ENCODE measurements around the gene MAGEH1. TPM values are rescaled to one million over a fixed set of nuclear protein-coding genes. Genes with fewer than 3 reads are reported as not detected.

The MAGEH1 gene
- polyA plus RNA-seq, 12 donors = 37.5 to 57.5 (median 44.0) TPM; not detected in 1

GRCh38 chrX:55488593-55489313 is 36.8 kb downstream of the MAGEH1 start:
- DNase-seq = peak; percentile 84

- DNase-seq = peak; percentile 44
Measured at GRCh38 chrX:55489314-55490009, 37.5 kb downstream of the MAGEH1 start, which contains the start of gene USP51. Gene USP51, minus strand, starts transcription at chrX:55489848. Its CDS starts 909 bp downstream, at chrX:55488939.

GRCh38 chrX:55490121-55490520 is 38.2 kb downstream of the MAGEH1 start:
- no peak for DNase-seq

GRCh38 chrX:55490974-55491373 is 39.0 kb downstream of the MAGEH1 start:
- no peak for DNase-seq

Other genes with a start within 250 kb of the MAGEH1 start
- gene PAGE5, start 231.8 kb upstream of the MAGEH1 start, polyA plus RNA-seq (ENCODE audit: insufficient read length in 12 of 12) = not detected
- gene PAGE3, start 187.2 kb upstream of the MAGEH1 start, polyA plus RNA-seq (ENCODE audit: insufficient read length in 12 of 12) = not detected
- gene USP51, start 37.7 kb downstream of the MAGEH1 start, polyA plus RNA-seq (ENCODE audit: insufficient read length in 12 of 12) = 1 to 10 TPM in 11 of 12 donors, not detected in 1; 3.4 to 7.7 (median 4.0) TPM
- gene FOXR2, start 171.3 kb downstream of the MAGEH1 start, polyA plus RNA-seq (ENCODE audit: insufficient read length in 12 of 12) = not detected